ENCODE data around the gene RHEBL1.

The RHEBL1 gene

DNA sequence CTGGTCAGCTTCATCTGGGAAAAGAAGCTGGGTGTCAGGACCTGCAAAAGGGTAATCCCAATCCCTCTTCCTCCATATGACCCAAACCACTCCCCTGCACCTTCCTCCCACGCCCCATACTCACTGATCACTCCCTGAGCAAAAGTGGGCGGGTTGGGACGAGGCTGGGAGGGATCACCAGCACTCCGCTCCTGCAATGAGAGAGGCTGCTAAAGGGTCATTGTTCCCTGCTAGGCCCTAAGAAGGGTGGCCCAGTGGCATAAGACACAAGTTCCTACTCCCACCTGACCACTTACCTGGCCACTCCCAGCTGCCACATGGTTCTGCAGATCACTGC, 35.5 kb downstream of the RHEBL1 start:
- no peak for DNase-seq

DNA sequence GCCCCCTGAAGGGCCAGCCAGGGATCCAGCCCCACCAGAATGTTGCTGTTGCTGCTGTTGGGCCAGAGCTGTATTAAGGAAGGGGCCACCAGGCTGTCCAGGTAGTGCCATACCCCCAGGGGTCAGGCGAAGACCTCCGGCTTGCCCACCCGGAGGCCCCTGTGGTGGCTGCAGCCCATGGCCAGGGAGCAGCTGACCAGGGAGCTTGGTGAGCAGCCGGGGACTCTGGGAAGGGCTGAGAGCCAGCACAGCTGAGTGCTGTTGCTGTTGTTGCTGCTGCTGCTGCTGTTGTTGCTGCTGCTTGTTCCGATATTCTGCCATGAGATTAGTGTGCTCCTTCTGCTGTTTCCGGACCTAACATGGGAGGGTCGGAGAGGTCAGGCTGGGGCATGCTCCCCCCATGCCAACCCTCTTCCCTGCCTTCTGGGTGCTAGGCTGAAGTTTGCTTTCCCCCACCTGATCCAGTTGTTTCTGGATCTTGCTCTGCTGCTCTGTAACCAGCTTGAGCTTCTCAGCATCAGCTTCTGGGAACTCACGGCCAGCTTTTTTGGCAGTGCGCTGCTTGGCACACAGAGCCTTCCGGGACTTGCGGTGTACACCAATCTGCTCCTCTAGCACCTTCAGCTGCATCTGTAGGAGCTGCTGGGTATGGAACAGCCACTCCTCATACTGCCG, 36.0 kb downstream of the RHEBL1 start:
- DNase-seq = no peak

- DNase-seq = no peak
These were observed 36.9 kb downstream of the RHEBL1 start for GRCh38 chr12:49032679-49033447.

DNA sequence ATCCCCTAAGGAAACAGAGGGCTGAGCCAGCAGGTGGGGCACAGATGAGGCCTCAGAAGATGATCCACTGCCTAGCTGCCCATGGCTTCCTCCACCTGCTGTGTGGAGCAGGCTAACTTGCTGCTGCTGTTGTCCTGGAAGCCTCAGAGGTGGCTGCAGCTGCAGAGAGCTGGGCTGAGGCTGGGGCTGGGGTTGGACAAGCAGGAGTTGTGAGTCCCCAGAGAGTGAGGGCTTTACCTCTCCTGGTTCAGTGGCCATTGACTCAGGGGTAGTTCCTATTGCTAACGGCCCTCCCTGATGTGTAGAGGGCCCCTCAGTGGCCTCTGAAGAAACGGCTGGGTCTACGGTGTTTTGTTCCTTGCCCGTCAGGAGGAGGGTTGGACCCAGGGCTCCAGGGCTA, 37.5 kb downstream of the RHEBL1 start:
- no peak for DNase-seq

- DNase-seq = no peak
These were observed 38.1 kb downstream of the RHEBL1 start for GRCh38 chr12:49031573-49032161.

DNA sequence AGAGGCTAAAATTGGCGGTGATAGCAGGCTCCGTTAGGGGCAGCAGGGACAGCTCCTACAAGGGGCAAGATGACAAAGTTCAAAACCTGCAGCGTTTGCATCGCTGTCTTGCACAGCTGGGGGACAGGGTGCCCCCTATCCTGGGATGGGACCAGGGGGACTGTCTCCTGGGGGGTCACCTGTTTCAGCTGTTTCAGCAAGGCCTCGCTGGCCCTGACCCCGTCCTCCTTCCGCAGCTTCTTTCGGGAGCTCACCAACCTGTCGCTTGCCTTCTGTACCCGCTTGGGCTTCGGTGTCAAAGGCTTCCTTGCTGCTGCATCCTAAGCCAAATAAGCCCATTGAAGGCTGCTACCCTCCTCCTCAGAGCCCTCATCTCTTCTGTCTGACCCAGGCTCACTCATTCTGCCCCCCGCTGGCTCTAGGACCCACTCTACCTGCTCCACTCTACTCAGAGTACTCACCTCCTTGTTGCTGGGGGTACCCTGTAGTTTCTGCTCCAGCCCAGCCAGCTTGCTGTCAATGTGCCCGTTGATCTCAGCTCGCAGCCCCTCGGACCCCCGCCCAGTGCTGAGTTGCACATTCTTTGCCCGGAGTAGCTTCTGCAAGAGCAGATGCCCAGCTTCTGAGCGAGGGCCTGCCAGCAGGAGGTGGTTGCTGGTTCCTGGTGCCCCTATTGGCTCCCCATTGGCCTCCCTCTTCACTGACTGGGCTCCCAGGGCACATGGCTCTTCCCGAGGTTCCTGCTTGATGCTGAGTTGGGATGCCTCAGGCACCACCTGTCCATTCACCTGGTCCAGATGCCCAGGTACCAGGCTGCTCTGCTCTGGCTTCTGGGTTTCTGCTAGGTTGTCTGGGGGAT, 38.8 kb downstream of the RHEBL1 start:
- no peak for DNase-seq

GRCh38 chr12:49030119-49030518, 39.7 kb downstream of the RHEBL1 start:
- DNase-seq = no peak

GRCh38 chr12:49028666-49029275, 41.0 kb downstream of the RHEBL1 start:
- no peak for DNase-seq

DNA sequence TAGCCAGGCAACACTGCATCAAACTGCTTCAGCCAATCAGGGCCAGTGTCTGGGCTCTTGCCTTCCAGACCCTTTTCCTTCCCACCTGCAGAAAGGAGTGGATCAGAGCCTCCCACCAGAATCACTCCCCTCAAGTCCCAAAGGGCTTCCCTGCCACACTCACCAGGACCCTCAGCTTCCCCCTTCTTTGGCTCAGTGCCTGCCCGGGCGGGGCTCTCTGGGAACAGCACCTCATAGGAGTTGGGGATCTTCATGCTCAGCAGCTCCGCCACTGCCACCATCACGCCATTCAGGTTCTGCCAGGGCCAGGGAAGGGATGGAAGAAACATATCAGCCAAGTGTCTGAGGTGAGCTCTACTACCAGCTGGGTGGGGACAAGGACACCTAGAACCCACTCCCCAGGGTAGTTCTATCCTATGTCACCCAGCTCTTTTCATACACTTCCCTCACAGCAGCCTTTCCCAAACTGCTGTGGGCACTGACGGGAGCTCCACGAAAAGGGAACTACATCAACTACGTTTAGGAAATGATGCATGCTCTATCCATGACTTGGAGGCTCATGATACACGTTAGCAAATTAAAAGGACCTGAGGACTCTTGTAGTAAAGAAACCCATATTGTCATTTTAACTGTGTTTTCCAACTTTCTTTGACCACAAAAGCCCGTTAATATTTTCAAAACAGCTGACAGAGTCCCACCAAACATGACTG, 41.8 kb downstream of the RHEBL1 start:
- no peak for DNase-seq

- no peak for DNase-seq
These were observed 42.9 kb downstream of the RHEBL1 start for GRCh38 chr12:49026678-49027480.

DNA sequence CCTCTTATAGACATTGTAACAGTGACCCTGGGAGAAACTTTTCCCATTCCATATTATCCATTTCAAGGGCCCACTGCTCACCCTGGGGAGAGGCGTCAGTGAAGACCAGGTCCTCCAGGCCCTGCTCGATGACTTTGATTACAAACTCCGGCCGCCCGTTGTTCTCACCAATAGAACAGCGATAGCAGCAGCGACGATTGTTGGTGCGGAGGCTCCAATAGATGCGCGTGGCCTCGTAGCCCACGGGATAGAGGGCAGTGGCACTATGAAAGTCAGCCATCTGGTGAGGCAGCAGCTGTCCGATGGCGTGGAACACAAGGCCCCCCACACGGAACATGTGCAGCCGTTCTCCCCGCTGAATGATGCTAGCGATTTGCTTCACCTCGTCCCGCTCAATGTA, 43.7 kb downstream of the RHEBL1 start:
- DNase-seq = no peak

GRCh38 chr12:49025463-49025862, 44.3 kb downstream of the RHEBL1 start:
- DNase-seq = no peak

DNA sequence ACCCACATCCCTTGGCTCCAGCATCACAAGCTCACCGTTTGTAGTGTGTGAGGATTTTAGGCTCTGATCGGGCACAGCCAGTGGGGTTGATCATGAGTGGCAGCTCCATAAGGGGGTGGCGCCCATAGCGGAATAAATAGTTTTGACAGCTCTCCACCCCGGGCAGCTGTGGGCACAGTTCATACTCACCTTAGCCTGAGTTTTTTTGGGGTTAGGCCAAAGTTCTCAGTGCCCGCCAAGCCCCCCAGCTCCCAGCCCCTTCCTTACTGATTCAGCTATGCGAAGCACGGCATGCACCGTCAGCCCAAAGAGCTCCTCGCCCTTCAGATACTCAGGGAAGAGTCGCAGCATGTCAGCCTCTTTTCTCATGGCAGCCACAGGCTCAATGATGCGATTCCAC, 45.2 kb downstream of the RHEBL1 start:
- no peak for DNase-seq

- no peak for DNase-seq
These were observed 46.0 kb downstream of the RHEBL1 start for GRCh38 chr12:49023812-49024211.

- no peak for DNase-seq
These were observed 47.1 kb downstream of the RHEBL1 start for GRCh38 chr12:49022558-49023178.

GRCh38 chr12:49021292-49021915, 48.4 kb downstream of the RHEBL1 start:
- no peak for DNase-seq

DNA sequence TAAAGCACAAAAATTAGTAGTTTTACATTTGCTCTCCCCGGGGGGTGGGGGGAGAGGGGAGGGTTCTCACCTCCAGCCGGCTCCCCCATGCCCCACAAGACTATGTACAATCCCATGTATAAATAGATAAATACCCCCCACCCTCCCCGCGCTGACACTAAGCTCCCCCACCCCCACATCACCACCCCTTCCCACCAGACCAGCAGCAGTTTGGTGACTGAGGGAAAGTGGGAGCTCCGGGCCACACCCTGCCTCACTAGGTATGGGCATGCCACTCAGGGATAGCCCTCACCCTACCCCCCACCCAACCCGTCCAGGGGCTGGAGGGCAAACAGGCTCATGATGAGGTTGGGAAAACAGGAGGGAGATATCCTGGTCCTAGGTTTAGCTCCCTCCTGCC, 49.3 kb downstream of the RHEBL1 start:
- DNase-seq = no peak

DNA sequence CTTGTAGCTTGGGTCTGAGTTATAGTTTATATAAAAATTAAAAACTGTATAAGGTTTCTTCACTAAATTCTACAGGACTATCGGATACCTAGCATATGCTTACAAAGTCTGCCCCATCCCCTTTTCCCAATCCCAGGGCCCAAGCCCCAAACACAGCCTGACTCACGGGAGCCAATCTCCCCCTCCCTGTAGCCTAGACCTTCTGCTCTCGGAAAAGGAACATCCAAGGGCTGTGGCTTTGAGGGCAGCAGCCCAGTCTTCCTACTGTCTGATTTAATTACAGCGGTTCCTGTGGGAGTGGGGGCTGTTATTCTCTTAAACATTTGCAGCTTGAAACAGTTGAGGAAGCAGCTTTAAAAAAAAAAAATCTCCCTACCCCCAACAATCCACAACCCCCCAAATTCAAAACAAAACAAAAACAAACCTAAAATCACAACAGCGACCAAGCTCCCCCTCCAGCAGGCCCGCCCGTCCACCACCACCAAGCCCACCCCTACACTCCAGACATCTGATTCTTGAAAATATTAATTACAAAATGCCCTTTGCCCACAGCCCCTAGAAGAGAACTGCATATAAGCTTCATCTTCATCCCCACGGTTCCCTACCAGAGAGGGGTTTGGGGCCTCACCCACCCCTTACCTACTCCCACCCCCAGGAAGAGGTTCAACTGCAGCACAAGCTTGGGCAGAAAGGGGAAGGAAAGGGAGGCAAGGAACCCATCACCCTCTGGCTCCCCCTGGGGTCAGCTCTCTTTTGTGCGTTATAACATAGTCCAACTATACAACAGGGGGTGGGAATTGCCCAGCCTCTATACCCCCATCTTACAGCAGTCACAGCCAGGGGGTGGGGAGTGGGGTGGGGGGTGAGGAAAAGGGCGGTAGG, 50.1 kb downstream of the RHEBL1 start:
- no peak for DNase-seq

- no peak for DNase-seq
These were observed 50.7 kb downstream of the RHEBL1 start for GRCh38 chr12:49019120-49019430.

All from effector CD8-positive, alpha-beta T cell (primary cell).